OCI-M2 (cell line): Measurements from ENCODE around the gene RARG.

ENCODE experiments used
- DNase-seq: peaks from one replicate; lab custom pipeline; 2025; ENCODE audit not compliant: unreplicated experiment; lab: John Stamatoyannopoulos, UW

RARG gene

DNA sequence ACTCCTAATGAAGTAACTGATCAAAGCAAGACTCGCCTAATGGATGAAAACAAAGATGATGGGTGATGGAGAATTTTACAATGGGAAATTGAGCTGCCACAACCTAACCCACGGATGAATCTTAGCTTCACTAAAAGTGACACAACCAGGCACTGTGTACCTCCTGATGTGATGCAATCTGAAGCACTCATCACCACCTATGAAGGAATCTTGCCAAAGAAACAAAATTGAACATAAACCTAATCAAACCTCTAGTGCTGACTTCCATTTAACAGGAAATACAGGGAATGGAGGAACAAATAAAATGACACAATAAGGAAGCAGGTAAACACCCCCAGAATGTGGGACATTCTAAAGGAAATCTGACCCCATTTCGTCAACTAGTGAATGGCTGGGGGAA, 13.3 kb upstream of the RARG start:
- no peak for DNase-seq

DNA sequence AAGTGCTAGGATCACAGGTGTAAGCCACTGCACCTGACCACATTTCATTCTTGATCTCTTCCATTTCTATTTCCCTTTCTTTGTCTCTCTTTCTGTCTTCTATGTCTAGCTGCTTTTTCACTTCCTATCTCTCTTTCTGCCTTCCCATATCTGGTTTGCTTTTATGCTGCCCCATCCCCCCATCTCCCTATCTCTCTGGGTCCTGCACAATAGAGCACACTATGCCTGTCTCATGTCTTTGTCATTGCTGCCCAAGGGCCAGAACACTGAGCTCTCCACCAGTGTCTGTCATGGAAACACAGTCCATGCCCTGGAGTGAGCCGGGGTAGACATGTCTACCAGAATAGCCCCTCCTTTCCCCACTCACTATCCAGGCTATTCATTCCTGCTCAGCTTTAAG, 12.3 kb upstream of the RARG start:
- DNase-seq, result no peak

- no peak for DNase-seq
Measured at GRCh38 chr12:53241623-53242412, 9.8 kb upstream of the RARG start.

GRCh38 chr12:53239643-53240258, 7.7 kb upstream of the RARG start:
- DNase-seq, result no peak

GRCh38 chr12:53236443-53237111, 4.6 kb upstream of the RARG start:
- DNase-seq, result no peak

DNA sequence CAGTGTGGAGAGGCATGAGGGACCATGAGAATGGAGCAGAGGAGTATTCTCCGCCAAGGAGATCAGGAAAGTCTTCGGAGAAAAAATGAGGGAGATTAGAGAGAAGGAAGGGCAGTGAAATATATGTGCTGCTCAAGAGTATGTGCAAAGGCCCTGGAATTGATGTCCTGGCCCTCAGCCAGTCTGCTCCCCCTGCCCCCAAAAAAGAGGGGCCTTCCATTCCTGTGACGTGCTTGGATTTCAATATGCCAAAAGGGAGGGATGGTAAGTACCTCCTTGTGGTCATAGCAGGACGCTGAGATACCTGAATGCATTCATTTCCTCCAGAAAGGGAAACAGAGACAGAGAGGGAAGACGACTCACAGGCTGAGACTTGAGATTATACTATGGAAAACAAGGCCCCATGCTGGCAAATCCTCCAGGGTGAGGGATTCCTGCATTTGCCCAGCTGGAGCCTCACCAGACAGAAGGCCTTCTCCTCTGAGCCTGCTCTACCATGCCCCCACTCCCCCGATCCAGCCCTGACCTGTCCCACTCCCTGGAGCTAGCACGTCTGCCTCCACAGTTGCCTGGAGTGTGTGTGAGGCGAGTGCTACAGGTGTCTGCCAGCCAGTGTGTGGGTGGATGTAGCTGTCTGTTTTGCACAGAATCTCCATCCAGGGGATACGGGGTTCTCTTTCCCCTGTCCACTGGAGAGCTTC, 3.9 kb upstream of the RARG start:
- no peak for DNase-seq

GRCh38 chr12:53235164-53235563, 3.2 kb upstream of the RARG start:
- no peak for DNase-seq

DNA sequence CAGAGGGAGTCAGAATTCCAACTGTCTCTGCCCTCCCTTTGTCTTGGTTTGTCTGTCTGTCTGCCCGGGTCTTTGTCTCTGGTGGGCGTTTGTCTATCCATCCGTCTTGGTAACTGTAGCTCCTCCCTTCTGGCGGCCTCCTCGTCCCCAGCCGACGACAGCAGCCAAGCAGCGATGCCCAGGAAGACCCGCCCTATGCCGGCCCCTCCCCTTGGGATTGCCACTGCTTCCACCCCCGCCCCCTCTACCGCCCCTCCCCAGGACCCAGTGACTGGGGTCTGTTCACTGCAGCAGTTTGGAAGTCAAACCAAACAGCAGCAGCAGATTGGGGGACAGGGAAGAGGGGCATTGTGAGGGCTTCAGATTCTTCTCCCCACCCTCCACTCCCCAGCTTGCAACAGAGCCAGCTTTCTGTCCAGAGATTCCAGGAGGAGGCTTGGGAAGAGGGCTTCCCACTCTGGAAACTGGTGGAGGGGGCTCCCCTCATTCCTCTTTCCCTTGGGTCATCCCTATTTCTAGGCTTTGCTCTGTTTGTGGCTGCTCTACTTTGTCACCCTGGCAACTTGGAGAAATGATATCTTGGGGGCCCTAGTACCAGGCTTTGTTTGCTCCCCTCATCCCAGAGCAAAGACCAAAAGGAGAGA, 2.4 kb upstream of the RARG start:
- no peak for DNase-seq

GRCh38 chr12:53233671-53234121, 1.7 kb upstream of the RARG start:
- DNase-seq, result no peak

- DNase-seq, result no peak
Measured at GRCh38 chr12:53232646-53233461, 845 bp upstream of the RARG start.

- no peak for DNase-seq
Measured at GRCh38 chr12:53231671-53231920, 413 bp downstream of the RARG start.

- no peak for DNase-seq
Measured at GRCh38 chr12:53230108-53230845, 1.7 kb downstream of the RARG start.

GRCh38 chr12:53229454-53229853, 2.6 kb downstream of the RARG start:
- no peak for DNase-seq

- DNase-seq, result no peak
Measured at GRCh38 chr12:53227836-53228235, 4.2 kb downstream of the RARG start.

- no peak for DNase-seq
Measured at GRCh38 chr12:53227341-53227740, 4.7 kb downstream of the RARG start.

DNA sequence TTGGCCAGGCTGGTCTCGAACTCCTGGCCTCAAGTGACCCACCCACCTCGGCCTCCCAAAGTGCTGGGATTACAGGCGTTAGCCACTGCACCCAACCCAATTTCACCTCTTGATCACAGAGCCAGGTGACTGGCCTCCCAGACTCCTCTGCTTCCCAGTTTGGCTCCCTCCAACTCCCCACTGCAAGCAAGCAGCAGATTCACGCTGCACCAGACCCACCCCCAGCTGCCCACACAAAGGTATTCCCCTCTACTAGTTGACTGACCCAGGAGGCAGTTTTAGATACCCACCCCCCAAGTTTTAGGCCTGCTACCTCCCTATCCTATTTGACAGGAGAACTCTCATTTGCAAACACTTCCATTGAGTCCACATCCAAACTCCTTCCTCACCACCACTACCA, 5.2 kb downstream of the RARG start:
- no peak for DNase-seq

- no peak for DNase-seq
Measured at GRCh38 chr12:53225635-53226424, 6.2 kb downstream of the RARG start.

DNA sequence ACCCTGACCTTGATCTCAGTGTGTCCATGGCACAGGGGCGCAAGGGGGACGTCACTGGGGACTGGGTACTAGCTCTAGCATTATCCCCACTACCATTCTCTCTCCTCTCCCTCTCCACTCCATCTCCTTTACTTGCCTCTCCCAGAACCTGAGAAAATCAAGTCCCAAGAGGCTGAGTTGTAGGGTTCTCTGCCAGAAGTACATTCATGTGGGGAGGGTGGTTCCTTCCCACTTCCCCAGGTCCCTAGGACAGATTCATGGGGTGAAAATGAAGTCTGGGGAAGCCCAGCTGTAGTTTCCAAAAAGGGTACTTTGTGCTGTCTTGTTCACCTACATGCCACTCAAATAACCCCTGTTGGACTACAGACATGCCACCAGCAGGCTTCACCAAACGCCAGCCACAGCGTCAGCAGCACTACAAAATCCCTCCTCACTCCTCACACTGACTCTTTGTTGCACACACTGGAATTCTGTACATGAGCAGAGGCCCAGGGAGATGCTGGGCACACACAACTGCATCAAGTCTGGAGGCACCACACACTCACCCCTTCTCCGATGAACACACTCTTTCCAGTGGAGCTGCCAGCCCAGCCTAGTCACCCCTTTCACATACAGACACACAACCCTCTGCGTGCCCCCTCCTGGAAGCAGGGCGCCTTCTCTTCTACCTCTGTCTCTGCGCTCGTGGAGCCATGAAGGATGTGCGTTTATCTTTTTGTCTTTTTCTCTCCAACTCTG, 6.9 kb downstream of the RARG start:
- DNase-seq, result no peak
